SW480 (cell line): ENCODE data around the gene KCNQ1.

Experiments used
- DNase-seq: peaks from one replicate; pipeline ENCODE4 v3.0.0-alpha.2; 2016; ENCODE audit warnings: low spot score

KCNQ1 gene

DNA sequence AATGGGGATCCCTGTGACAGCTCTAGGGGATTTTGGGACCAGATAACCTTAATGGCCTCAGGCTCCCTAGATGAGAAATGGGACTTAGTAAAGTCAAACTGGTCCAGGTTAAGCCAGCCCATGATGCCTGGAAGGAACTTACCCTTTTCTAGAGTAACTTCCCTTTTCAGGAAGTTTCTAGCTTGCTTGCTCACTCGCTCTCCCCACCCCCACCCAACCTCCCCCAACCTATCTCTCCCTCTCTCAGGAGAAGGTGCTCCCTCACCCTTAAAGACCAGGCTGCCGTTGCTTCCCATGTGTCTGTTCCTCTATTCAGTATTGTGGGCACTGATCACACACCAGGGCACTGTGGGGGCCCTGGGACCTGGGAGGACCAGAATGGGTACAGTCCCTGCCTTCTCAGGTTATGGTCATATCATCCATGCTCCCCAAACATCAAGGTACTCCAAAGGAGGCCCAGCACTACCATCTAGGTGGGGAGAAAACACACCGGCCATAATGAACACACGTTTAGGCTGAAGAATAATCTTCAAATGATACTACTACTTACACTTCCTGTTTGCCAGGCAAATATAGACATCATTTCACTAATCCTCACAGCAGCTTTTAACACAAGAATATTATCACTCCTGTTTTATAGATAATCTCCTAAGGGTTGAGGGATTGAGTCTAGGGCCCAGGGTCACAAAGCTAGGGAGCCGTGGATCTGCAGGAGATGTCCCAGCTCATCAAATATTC, 236.8 kb downstream of the KCNQ1 start:
- no peak for DNase-seq

DNA sequence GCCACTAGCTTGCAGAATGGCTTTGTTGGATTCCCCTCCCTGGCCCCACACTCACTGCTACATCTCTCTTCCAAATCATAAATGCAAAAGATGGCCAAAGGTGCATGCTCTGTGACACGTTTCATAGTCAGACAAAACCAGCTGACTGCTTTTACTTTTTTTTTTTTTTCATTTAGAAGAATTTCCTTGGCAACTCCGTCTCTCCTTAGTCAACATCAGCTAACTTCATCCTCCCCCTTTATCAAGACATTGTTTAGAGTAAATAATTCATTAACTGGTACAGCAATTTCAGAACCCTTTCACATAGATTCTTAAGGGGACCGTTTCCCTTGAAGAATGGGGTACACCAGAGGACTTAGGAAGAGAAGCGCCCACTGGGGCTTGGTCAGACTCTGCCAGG, 239.0 kb downstream of the KCNQ1 start:
- no peak for DNase-seq

DNA sequence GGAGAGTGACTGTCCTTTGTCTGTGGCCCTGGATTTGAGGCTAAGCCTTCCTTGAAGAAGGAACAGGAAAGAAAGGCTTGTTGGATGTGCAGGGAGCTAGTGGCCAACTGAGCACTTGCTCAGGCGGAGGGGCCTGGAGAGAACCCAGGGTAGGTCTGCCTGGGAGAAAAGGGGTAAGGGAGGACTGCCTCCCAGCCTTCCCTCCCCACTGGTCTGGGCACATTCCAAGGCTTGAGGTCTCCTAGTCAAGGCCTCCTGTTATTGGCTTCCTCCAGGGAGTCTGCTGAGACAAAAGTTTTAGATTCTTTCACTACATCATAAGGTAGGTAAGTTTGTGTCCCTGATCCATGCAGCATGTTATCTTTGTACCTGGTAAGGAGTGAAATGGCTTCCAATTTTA, 239.8 kb downstream of the KCNQ1 start:
- no peak for DNase-seq

DNA sequence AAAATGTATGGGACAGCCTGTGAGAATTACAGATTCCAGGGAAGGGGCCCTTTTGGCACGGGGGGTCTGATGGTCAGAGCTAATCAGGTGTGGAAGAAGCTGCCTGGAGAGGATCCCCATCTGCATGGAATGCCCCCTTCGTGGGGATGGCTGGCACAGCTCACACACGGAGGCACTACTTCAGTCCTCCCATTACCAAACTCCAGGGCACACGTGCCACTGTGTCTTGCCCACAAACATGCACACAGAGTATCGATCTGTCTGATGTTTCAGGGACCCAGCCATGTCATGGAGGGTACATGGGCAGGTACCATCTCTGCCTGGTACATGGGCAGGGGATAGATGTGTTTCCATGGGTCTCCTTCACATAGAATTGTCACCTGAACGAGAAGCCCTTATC, 240.2 kb downstream of the KCNQ1 start:
- no peak for DNase-seq

DNA sequence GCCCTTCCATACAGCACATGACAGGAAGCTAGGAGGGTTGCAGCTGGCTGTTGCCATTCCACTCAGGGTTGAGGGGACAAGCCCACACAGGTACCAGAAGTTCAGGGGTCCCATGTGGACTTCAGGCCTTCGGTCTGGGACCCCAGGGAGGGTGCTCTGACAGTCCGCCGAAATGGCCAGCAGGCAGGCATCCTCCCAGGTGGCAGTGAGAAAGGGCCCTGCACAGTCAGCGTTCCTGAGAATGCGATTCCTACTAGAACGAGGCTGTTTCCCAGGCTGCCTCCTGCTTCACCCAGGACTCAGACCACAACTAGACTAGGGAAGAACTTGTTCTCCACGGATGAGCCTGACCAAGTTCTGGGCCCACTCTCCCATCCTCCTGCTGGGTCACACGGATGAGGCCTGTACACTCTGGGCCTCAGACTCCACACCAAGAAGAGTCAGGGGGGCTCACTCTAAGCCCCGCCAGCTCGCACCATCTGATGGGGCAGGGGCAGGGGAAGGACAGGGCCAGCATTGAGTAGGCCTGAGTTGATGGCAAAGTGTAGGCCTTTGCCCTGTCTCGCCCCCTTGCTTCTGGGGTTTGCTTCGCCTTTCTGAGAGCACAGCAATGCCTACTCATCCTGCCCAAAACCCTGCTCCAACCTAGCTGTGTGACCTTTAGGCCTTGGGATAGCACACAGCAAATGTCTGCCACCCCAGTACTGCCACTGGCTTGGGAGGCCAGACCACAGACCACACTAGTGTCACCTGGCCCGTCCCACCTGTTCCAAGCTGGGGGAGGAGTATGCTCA, 241.0 kb downstream of the KCNQ1 start:
- no peak for DNase-seq

DNA sequence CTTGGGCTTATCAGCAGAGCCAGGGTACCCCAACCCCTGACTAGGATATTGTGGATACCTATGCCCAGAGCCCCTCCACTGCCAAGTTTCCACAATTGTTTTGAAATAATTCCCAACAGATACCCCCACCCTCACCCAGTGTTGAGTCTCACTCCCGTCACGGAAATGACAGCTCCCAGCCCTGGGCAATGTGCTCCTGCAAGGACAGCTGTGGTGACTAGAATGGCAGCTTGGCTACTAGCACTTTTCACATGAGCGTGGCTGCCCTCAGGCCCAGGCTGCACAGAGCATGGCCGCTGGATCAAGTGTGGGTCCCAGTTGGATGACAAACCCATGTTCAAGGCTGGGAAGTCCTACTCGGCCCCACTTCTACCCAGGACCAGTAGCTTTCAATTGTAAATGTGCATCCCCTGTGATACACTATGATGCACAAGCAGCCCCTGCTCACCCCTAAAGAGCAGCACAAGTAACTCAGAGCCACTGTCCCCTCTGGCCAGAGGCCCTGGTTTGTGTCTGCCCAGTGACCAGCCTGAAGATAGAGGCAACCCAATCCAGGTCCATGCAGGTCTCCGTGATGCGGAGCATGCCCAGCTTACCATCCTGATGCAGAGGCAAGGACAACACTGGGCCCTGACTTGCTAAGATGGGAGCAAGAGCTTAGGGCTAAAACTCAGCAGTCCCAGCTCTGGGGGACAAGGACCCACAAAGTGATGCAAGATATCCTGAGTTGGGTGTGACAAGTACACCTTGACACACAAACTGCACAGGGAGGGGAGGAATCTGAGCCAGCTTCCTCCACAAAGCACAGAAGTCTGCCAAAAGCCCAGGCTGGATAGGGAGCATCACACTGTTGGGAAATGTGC, 241.8 kb downstream of the KCNQ1 start:
- no peak for DNase-seq

DNA sequence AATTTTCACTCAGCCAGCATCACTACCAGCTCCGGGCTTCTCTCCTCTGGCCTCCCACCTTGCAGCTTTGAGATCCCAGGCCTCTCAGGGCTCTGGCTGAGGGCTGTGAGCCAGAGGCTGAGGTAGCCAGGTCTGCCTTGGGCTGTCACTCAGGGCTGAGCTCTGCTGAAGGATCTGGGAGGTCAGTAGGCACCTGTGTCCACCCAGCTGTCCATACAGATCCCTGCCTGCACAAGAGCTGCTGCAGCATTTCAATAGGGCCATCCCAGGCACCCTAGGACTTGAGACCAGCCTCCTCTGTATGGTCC, 242.4 kb downstream of the KCNQ1 start:
- no peak for DNase-seq

DNA sequence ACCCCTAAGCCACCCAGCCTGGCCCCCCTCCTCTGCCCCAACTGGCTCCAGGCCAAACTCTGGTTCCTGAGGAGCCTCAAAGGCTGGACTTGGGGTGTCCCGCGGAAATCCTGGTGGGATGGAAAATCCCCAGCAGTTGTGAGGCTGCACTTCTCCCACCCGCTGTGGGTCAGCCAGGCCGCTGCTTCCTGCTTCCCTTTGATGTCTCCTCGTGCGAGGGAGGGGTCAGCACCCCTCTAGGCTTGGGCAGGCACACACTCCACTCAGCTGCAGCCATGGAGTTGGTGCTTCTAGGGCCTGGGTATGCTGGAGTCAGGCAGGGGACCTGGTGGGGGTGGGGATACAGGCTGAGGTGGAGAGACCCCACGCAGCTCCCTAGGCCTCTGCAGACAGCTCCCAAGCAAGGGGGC, 243.0 kb downstream of the KCNQ1 start:
- DNase-seq = peak; percentile 36

DNA sequence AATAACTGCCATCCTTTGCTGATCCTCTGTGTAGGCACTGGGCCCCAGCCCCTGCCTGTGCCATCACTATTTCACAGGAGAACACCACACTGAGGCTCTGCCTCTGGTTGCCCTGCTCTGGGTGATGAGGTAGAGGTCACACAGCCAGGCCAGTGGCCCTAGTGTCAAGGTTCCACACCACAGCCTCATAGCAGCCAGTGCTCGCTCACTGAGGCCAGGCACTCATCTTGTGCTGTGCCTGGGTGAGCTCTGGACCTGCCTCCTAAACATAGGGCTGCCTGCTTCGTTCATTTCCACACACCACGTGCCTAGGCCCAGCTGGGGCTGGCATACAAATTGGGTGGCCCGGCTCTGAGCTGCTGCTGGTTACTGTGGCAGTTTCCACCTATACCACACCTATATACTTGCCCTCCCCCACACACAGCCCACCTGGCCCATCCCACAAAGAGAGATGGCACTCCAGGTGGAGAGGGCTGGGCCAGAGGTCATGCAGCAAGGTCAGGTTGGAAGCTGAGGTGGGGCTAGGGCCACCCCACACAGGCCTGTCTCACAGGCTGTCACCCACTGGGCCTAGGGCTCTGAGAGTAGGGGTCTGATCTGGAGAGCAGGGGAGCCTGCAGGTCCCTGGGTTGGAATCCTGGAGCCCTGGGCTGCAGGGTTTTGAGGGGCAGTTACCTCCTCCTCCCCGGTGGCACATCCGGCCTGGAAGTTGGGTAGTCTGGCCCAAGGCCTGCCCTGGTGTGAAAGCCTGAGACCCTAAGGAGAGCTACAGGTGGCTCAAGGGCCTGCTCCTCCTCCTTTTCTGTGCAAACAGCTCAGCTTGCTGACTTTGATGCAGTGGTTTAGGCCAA, 243.8 kb downstream of the KCNQ1 start:
- DNase-seq = no peak

DNA sequence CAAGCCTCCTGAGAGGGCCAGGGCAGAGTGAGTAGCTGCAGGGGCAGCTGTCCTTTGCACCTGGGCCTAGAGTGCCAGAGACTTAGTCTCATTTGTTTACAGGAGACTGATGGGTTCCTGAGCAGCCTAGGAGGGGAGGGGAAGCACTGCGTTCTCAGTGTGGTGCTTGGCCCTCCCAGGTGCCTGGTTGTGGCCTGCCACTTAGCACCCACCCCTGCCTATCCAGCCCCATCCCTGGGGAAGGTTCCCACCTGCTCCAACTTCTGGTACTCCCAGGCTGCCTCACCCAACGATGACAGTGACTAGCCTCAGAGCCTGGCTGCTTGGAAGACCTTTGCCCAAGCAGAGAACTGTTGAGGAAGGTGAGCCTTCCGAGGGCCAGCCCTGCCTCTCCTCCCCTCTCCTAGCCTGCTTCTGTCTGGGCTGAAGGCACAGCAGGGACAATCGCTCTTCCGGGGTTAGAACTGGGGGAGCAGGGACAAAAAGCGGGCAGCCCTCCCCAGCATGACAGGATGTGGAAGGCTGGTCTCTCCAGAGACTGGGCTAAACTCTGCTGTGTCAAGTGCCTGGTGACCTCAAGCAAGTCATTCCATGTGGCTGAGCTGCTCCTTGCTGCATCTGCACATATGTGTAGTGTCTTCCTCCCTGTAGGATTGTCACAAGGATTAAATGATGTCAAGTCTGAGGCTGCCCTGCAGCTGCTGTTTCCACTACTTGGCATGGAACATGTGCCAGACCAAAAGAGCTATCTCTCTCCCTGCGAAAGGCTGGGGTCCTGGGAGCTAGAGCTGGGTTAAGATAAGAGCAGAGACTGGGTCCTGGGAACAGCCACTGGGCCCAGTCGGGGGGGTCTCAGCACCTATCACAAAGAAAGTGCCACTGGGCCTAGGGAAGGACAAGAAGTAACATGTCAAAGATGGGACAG, 245.1 kb downstream of the KCNQ1 start:
- no peak for DNase-seq

DNA sequence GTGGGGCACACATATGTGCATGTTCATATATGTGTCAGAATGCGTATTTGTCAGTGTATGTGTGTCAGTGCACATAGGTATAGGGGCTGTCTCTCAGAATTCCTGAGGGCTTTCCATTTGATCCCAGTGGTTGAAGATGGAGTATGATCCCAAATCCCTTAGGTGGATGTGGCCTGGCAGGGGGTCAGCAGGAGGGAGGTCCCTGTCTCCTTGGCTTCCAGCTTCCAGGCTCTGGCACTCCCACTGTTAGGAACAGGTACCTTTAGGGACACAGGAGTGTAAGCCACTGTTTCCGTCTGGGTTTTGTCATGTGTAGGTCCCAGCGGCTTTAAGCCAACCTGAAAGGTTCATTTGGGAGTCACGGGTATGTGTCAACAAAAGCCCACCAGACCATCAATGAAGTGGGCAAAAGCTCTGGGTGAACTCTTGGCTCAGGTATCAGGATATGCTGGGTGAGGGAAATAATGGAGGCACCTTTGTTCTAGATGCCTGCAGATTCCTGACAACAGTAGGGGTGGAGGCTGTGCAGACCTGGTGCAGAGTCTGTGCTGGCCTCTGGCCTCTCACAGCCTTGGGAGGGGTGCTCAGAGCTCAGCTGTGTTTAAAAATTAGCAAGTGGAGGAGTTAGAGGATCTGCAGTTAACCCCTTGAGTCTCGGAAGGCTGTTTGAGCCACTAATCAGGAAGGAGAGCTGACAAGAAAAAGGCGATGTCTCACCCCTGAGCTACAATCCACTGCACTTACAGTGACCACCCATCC, 246.0 kb downstream of the KCNQ1 start:
- DNase-seq = no peak

DNA sequence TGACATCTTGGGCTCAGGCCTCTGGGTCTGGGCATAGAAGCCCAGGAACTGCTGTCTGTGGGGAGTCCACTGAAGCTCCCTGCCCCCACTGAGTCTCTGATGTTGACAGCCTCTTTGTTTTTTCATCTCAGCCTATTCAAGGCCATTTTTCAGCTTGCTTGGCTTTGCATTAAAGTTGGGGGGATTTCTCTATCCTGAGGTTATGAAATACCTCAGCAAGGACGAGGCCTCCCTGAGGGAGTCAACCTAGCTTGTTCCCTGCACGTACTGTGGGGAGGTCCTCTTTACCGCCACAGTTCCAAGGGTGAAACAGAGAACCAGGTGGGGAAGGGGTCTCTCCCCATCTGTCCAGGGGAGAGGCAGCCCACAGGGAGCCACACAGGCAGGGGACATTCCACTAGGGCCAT, 246.6 kb downstream of the KCNQ1 start:
- DNase-seq = no peak

DNA sequence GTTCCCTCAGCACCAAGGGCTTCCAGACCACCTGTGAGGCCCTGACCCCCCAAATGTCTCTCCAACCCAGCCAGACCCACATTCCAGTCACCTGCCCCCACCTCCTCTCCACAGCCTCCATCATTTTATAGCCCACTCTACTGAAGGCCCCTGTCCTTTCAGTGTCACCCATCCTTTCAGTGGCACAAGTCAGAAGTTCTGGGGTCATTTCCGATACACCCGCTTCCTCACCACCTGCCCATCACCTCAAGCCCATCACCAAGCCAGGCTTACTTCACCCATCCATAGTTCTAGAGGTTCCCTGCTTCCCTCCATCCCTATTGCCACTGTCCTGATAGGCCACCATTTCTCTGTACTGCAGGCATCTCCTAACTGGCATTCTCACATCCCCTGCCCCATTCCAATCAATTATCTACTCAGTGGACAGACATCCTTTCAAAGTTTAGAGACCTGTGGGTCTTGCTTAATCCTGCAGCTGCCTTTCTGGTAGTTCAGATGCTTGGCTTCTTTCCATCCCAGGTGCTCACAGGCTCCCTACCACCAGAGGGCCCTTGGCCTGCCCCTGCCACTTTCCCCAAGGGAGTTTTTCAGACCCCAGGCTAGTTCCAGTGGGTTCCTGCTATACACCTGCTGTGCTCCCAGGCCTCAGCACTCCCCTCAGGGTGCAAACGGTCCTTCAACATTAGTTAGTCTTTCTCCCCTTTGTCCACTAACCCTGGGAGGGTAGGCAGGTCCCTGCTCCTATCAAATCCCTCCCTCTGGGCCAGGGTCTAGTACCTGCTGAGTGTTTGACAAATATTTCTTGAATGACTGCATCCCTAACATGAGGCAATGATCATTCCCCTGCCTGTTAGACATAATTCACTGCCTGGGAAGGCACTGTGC, 247.4 kb downstream of the KCNQ1 start:
- peak; percentile 25 for DNase-seq

DNA sequence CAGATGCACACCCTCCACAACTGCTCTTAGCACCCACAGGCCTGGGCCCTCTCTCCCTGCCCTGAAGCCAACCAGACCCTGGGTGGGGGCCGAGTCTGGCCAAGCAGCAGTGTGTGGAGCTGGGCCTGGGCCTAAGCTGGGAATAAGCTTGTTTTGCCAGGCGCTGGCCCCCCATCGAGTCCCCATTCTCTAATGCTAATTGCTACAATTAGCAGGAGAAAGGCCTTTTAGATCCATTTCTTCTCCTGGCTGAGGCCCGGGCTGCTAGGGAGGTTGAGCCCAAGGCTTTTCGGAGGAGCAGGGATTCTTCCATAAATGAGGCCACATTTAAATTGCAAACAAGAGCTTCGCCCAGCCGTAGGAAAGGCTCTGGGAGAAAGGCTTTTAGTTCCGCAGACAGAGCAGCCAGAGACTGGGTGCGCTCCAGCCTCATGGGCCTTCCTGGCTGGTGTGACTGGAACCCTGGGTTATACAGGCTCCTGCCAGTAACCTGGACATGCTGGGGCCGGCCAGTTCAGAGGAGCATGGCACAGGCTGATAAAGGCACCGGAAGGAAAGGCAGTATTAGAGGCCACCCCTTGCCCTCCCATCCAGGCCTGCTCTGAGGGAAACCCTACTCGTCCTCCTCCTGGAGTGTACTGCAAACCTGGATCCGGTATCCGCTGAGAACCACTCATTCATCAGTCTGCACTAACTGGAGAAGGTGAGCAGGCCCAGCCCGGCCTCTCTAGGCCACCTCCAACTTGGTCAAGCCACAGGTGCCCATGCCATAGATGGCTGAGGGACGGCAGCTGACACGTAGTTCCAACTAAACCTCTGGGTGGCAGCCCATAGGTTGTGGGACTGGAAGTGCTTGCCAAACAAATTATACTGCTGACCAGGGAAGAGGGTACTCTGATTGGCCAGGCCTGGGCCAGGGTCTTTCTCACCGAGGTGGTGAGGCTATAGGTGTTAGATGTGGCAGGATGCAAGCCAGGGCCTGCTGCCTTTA, 248.8 kb downstream of the KCNQ1 start:
- DNase-seq = no peak

DNA sequence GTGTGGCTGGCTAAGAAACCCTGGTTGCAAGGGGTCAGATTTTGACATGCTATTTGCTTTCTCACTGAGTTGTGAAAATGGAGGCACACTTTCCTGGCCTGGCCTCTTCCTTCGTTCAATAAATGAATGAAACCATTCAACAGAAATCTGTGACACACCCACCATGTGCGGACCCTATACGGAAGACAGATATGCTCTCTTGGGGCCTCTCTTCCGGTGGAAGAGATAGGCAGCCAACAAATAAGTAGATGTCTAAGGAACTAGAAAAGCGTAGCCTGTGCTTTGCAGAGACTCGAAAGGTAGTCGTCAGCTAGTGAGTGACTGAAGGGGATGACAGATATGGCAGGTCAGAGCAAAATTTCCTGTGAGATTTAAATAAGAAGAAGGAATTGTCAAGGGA, 249.7 kb downstream of the KCNQ1 start:
- no peak for DNase-seq

DNA sequence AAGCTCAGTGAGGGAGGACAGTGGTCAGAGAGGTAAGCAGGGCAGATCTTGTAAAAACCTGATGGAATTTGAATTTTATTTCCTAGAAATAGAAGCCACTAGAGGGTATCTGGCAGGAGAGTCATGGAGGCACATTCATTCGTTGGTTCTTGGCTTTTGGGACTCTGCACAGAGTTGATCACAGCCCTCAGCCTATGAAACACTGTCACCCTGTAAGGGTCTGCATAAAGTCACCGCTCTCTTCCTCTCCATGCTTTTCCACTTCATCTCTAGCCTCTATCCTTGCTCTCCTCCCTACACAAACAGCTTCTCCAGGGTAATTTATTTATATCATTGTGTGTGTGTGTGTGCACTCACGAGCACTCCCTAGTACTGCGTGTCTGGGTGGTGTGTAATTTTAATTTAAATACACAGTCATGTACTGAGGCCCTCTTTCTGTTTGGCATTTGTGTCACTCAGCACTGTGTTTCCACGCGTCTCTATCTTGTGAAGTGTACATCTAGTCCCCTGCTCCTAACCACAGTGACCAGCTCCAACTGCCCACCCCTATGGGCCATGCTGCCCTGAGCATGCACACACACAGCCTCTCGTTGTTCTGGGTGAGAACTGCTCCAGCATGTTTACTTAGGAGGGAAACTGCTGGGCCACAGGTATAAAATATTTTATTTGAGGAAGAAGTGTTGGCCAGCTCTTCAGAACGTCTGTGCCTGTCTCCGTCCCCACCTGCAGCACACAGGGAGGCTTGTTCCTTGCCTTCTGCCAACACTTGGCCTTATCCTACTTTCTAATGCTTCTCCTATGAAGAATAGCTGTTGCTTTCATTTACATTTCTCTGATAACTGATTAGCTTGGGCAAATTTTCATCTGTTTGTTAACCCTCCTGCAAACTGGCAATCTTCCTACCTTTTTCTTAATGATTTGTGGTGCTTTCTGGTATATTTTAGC, 250.5 kb downstream of the KCNQ1 start:
- no peak for DNase-seq

DNA sequence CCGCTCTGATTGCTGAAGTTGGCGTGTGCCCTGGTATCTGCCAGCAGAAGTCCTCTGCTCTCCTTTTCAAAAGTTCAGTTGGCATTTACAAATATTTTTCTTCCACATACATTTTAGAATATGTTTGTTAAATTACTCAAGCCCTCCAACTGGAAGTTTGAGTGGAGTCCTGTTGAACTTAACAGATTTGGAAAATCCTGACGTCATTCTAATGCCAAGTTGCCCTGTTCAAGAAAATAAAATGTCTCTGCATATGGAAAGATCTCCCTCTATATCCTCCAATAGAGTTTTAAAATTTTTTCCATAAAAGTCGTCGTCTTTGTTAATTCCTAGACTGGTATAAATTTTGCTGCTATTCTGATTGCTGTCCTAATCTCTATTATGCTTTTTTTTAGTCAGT, 251.6 kb downstream of the KCNQ1 start:
- DNase-seq = no peak
